NAMALWA (cell line): ENCODE data around the gene HSD17B3.
"Not testable (repeated sequence)": the region's sequence is repeated elsewhere in the genome, so short reads cannot be mapped to it uniquely, and the experiment has no call there.

Experiments
- DNase-seq: peaks from one replicate; pipeline ENCODE4 v3.0.0-alpha.2; 2015; ENCODE audit warnings: low spot score

The HSD17B3 gene

GRCh38 chr9:96302021-96302420 is at the start of gene HSD17B3:
TSS of gene HSD17B3 (minus strand) at chr9:96302176. CDS start at chr9:96302104, 72 bp downstream.
- DNase-seq, result no peak

- no peak for DNase-seq
These were observed 48.9 kb upstream of the HSD17B3 start for GRCh38 chr9:96350866-96351265.

GRCh38 chr9:96348261-96348660 is 46.3 kb upstream of the HSD17B3 start:
- DNase-seq, result no peak

GRCh38 chr9:96345551-96345950 is 43.6 kb upstream of the HSD17B3 start:
- DNase-seq, result no peak

GRCh38 chr9:96344458-96345180 is 42.6 kb upstream of the HSD17B3 start:
- no peak for DNase-seq

GRCh38 chr9:96343515-96344360 is 41.8 kb upstream of the HSD17B3 start:
- DNase-seq, result no peak

- DNase-seq, result no peak
These were observed 40.7 kb upstream of the HSD17B3 start for GRCh38 chr9:96342571-96343245.

- no peak for DNase-seq
These were observed 38.7 kb upstream of the HSD17B3 start for GRCh38 chr9:96340707-96341106.

GRCh38 chr9:96338299-96338698 is 36.3 kb upstream of the HSD17B3 start:
- no peak for DNase-seq

- DNase-seq, result no peak
These were observed 32.0 kb upstream of the HSD17B3 start for GRCh38 chr9:96333958-96334357.

GRCh38 chr9:96331236-96331947 is 29.4 kb upstream of the HSD17B3 start:
- no peak for DNase-seq

- DNase-seq, result peak; percentile 69
These were observed 25.8 kb upstream of the HSD17B3 start for GRCh38 chr9:96327694-96328352.

GRCh38 chr9:96323169-96323568 is 21.2 kb upstream of the HSD17B3 start:
- DNase-seq, result no peak

GRCh38 chr9:96322736-96323135 is 20.8 kb upstream of the HSD17B3 start:
- not testable (repeated sequence) for DNase-seq

- DNase-seq, result not testable (repeated sequence)
These were observed 20.2 kb upstream of the HSD17B3 start for GRCh38 chr9:96322210-96322609.

- no peak for DNase-seq
These were observed 19.5 kb upstream of the HSD17B3 start for GRCh38 chr9:96321515-96321914.

- DNase-seq, result no peak
These were observed 18.8 kb upstream of the HSD17B3 start for GRCh38 chr9:96320749-96321280.

- DNase-seq, result no peak
These were observed 17.1 kb upstream of the HSD17B3 start for GRCh38 chr9:96318921-96319565.

GRCh38 chr9:96317335-96317980 is 15.5 kb upstream of the HSD17B3 start:
- DNase-seq, result peak; percentile 64

GRCh38 chr9:96309850-96310249 is 7.9 kb upstream of the HSD17B3 start:
- DNase-seq, result no peak
